ENCODE data around the gene RCE1.

DNA sequence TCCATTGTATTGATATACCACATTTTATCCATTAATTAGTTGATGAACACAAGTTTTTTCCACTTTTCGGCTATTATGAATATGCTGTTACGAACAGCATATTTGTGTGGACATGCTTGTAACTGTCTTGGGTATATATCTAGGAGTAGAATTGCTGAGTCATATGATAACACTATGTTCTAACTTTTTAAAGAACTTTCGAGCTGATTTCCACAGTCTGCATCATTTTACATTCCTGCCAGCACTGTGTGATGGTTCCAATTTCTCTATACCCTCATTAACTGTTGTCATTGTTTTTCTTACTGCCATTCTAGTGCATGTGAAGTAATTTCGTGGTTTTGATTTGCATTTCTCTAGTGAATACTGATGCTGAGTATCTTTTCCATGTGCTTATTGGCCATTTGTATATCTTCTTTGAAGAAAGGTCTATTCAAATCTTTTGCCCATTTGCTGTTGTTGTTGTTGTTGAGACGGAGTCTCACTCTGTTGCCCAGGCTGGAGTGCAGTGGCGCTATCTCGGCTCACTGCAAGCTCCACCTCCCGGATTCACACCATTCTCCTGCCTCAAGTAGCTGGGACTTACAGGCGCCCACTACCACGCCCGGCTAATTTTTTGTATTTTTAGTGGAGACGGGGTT lies 7.4 kb upstream of the RCE1 start:
- no peak for TF ChIP-seq EZH2 (IDR thresholded peaks at IDR 0.05; ENCODE audit: borderline replicate concordance, low read length)
- TF ChIP-seq, protein P1, sequence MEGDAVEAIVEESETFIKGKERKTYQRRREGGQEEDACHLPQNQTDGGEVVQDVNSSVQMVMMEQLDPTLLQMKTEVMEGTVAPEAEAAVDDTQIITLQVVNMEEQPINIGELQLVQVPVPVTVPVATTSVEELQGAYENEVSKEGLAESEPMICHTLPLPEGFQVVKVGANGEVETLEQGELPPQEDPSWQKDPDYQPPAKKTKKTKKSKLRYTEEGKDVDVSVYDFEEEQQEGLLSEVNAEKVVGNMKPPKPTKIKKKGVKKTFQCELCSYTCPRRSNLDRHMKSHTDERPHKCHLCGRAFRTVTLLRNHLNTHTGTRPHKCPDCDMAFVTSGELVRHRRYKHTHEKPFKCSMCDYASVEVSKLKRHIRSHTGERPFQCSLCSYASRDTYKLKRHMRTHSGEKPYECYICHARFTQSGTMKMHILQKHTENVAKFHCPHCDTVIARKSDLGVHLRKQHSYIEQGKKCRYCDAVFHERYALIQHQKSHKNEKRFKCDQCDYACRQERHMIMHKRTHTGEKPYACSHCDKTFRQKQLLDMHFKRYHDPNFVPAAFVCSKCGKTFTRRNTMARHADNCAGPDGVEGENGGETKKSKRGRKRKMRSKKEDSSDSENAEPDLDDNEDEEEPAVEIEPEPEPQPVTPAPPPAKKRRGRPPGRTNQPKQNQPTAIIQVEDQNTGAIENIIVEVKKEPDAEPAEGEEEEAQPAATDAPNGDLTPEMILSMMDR (conservative IDR thresholded peaks at IDR 0.05 in 1 of 2, IDR thresholded peaks at IDR 0.05 in 1 of 2; ENCODE audit: extremely low read depth in 1 of 2, insufficient read depth in 1 of 2, low read depth in 1 of 2, low read length in 2 of 2) = no peak

Measured in mammary epithelial cell (primary cell).